Skin epidermis (tissue), 12 donors: ENCODE data around the gene CAPN12.

Source experiments
- H3K27ac ChIP-seq, 21 experiments: fragments of 200-600 bp; sonication (generic) in 11 of 21; one replicate each; pipeline ENCODE4 v1.5.0; 2020; ENCODE audit warnings: mild to moderate bottlenecking in 3 of 21, inconsistent platforms in 2 of 21, moderate library complexity in 2 of 21
- H3K4me3 ChIP-seq, 7 experiments: fragments of 200-600 bp; sonication (generic) in 2 of 7; one replicate each; pipeline ENCODE4 v1.5.0; 2020; ENCODE audit warnings: inconsistent platforms in 2 of 7, mild to moderate bottlenecking in 2 of 7, moderate library complexity in 1 of 7

CAPN12 gene

GRCh38 chr19:38729653-38730469 is 14.4 kb downstream of the CAPN12 start:
- peak overlapping the region in 6 of 21 experiments; percentile 18 to 37 (median 28) for H3K27ac ChIP-seq
- H3K4me3 ChIP-seq = no peak overlapping the region

- Histone ChIP-seq H3K4me3 (no peak overlapping the region), H3K27ac (peak overlapping the region in 7 of 21 experiments; percentile 2 to 37 (median 27))
These were observed 15.3 kb downstream of the CAPN12 start for GRCh38 chr19:38728752-38729541.

- Histone ChIP-seq H3K27ac (peak overlapping the region in 3 of 21 experiments; percentile 27 to 43 (median 36)), H3K4me3 (no peak overlapping the region)
These were observed 16.2 kb downstream of the CAPN12 start for GRCh38 chr19:38727868-38728660.

GRCh38 chr19:38727306-38727867 is 16.9 kb downstream of the CAPN12 start:
- peak overlapping the region in 3 of 21 experiments; percentile 28 to 62 (median 43) for H3K27ac ChIP-seq
- no peak overlapping the region for H3K4me3 ChIP-seq

- Histone ChIP-seq H3K4me3 (no peak overlapping the region), H3K27ac (peak overlapping the region in 4 of 21 experiments; percentile 3 to 62 (median 32))
These were observed 17.4 kb downstream of the CAPN12 start for GRCh38 chr19:38726761-38727301.

- Histone ChIP-seq H3K27ac (peak overlapping the region in 5 of 21 experiments; percentile 3 to 62 (median 28)), H3K4me3 (no peak overlapping the region)
These were observed 18.0 kb downstream of the CAPN12 start for GRCh38 chr19:38726284-38726673.

GRCh38 chr19:38725469-38726283 is 18.6 kb downstream of the CAPN12 start:
- H3K4me3 ChIP-seq = no peak overlapping the region
- H3K27ac ChIP-seq = peak overlapping the region in 4 of 21 experiments; percentile 6 to 62 (median 28)

GRCh38 chr19:38723990-38724854 is 20.1 kb downstream of the CAPN12 start:
- H3K27ac ChIP-seq = no peak overlapping the region
- no peak overlapping the region for H3K4me3 ChIP-seq

- no peak overlapping the region for H3K4me3 ChIP-seq
- peak overlapping the region in 1 of 21 experiments; percentile 77 for H3K27ac ChIP-seq
These were observed 20.7 kb downstream of the CAPN12 start for GRCh38 chr19:38723606-38723965.

GRCh38 chr19:38722947-38723605 is 21.2 kb downstream of the CAPN12 start:
- H3K27ac ChIP-seq = peak overlapping the region in 9 of 21 experiments; percentile 29 to 78 (median 57)
- no peak overlapping the region for H3K4me3 ChIP-seq

- Histone ChIP-seq H3K4me3 (no peak overlapping the region), H3K27ac (peak overlapping the region in 12 of 21 experiments; percentile 7 to 78 (median 44))
These were observed 22.1 kb downstream of the CAPN12 start for GRCh38 chr19:38721979-38722773.

- no peak overlapping the region for H3K4me3 ChIP-seq
- peak overlapping the region in 11 of 21 experiments; percentile 7 to 78 (median 39) for H3K27ac ChIP-seq
These were observed 22.8 kb downstream of the CAPN12 start for GRCh38 chr19:38721496-38721895.

- Histone ChIP-seq H3K4me3 (no peak overlapping the region), H3K27ac (peak overlapping the region in 9 of 21 experiments; percentile 26 to 75 (median 60))
These were observed 23.6 kb downstream of the CAPN12 start for GRCh38 chr19:38720559-38721236.

GRCh38 chr19:38719761-38720558 is 24.3 kb downstream of the CAPN12 start:
- no peak overlapping the region for H3K4me3 ChIP-seq
- peak overlapping the region in 17 of 21 experiments; percentile 4 to 75 (median 45) for H3K27ac ChIP-seq
